Tongue (tissue), 2 donors: ENCODE measurements around the gene ERN1. TPM values are rescaled to one million over a fixed set of nuclear protein-coding genes. Genes with fewer than 3 reads are reported as not detected.

Experiments
- DNase-seq: peaks from one replicate; pipeline ENCODE4 v3.0.0-alpha.2; 2015
- total RNA-seq: library from RNA; depleted of rRNA; stranded (reverse); fragments of >200 nt; gene quantifications from one replicate; pipeline ENCODE4 v1.2.3, GENCODE V29; 2014

ERN1 gene
- total RNA-seq, 1 donor from 2014 or later: 9.4 TPM

- no peak for DNase-seq
Observed at GRCh38 chr17:64083563-64084085, 46.3 kb downstream of the ERN1 start.

DNA sequence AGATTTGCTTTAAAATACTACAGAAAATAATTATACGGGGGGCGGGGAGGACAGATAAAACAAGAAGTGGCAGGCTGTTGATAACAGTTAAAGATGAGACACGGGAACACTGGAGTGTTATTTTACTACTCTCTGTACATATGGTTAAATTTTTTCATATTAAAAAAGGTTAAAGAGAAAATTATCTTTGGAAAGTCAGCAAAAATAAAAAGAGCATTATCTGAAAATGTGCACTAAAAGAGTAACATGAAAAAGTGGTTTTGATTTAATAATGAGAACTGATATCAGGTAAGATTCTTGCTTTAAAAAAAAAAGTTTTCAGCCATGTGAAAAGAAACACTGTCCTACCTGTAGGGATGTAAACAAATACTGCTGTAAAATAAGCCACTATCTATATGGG is 46.9 kb downstream of the ERN1 start:
- no peak for DNase-seq

GRCh38 chr17:64081802-64082799 is 47.8 kb downstream of the ERN1 start:
- DNase-seq: no peak

- DNase-seq: no peak
Observed at GRCh38 chr17:64080174-64080618, 49.7 kb downstream of the ERN1 start.

- peak; percentile 48 for DNase-seq
Observed at GRCh38 chr17:64077379-64077778, 52.6 kb downstream of the ERN1 start.

DNA sequence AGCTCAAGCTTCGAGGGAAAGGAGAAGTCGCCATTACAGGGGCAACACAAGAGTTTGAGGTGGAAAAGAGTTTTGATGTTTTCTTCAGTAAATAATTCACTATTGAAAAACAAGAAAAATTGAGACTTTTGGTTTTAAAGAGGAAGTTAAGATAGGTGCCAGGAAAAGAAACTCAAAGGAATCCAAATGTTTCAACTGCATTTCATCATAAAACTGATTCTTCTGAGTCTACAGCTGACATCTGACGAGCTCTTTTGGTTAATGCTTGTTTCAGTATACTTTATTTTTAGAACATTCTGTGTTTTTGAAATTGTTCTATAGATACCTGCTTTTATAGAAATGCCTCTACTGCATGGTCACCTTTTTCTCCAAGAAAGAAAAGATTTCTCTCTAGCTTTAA is 54.0 kb downstream of the ERN1 start:
- no peak for DNase-seq

- DNase-seq: no peak
Observed at GRCh38 chr17:64074704-64075426, 55.1 kb downstream of the ERN1 start.

GRCh38 chr17:64073771-64074703 is 55.9 kb downstream of the ERN1 start:
- DNase-seq: no peak

DNA sequence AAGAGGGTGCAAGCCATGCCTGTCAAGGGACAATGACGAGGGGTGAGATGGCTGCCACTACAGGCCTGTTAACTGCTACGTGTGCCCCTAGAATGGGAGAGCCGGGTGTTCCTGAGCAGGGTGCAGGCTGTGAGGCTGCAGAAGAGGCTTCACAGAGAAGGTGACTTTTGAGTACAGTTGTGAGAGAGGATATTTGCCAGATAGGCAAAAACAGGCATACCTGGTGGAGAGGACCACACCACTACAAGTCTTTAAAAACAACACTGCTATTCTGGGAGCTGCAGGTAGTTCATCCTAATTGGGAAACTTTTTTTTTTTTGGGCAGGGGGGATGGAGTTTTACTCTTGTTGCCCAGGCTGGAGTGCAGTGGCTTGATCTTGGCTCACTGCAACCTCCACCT is 58.8 kb downstream of the ERN1 start:
- DNase-seq: no peak

GRCh38 chr17:64070213-64070612 is 59.7 kb downstream of the ERN1 start:
- no peak for DNase-seq

GRCh38 chr17:64069143-64069542 is 60.8 kb downstream of the ERN1 start:
- DNase-seq: no peak

DNA sequence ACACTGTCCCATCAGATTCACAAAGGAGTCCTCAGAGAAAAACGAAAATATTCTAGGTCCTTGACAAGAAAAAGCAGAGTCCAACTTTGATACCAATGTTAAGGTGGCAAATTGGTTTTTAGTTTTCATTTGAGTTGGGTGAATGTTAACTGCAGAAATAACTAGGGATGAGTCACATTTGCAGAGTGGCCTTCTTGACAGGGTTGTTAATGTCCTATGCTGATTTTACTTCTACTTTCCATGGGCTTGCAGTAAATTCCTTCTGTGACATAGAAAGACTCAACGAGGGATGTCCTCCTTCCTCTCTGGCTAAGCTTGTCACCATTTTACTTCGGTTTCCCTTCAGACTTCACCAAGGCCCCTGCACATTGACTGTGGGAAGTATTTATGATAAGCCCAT is 62.3 kb downstream of the ERN1 start:
- DNase-seq: no peak

GRCh38 chr17:64066716-64067115 is 63.2 kb downstream of the ERN1 start:
- no peak for DNase-seq

DNA sequence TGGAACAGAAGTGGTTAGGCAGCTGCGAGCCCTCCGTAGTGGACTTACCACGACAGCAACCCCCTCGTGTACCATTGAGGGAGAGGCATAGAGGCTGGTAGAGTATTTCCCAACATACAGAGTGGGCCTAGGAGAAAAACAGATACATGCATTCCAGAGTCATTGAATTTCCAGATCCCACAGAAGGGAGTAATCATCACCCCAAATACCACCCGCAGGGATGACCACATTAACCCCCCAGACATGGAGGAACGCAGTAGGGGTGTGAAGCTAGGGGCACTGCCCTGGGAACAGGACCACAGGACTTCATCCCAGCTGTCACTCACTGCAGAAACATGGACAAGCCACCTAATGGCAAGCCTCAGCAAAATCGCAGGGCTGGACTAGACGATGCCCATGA is 64.8 kb downstream of the ERN1 start:
- DNase-seq: no peak

GRCh38 chr17:64064331-64064730 is 65.6 kb downstream of the ERN1 start:
- DNase-seq: no peak

GRCh38 chr17:64063766-64064224 is 66.1 kb downstream of the ERN1 start:
- DNase-seq: peak; percentile 57

GRCh38 chr17:64063088-64063487 is 66.9 kb downstream of the ERN1 start:
- DNase-seq: no peak

- DNase-seq: no peak
Observed at GRCh38 chr17:64061178-64061898, 68.6 kb downstream of the ERN1 start.

DNA sequence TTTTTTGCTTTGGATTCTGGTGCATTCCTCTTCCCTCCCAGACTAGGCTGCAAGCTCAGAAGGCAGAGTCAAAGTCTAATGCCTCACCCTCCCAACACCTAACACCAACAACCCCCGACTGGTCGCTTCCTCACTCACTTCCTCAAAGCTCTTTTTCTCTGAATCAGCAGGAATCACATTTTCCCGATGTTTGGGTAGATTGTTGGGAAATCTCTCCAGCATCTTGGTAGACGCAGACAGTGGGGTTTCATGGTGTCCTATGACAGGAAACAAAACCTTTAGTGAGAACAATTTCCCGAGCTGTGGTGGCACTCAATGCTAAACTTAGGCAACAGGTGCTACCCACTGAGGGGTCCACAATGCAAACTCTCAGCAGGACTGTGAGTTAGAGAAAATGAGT is 69.6 kb downstream of the ERN1 start:
- DNase-seq: no peak

DNA sequence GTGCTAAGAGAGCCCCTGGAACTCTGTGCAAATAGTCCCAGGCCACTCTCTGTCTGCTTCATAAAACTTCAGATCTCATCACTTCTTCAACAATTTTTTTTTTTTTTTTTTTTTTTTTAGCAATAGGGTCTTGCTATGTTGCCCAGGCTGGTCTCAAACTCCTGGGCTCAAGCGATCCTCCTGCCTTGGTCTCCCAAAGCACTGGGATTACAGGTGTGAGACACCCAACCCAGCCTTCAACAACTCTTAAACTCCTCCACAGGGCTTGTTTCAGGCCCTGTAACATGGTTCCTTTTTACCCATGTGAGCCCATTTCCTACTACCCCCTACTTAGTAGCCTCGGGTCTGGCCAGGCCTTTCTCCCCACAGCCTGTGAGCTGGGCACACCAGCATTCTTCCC is 70.2 kb downstream of the ERN1 start:
- no peak for DNase-seq

- no peak for DNase-seq
Observed at GRCh38 chr17:64058621-64059020, 71.3 kb downstream of the ERN1 start.
